GM18873 (cell line): ENCODE data around the gene CD151.

Experiments
- ATAC-seq: cut with Tn5 transposase; IDR thresholded peaks from one replicate; pipeline ENCODE4 v1.9.1; 2021; ENCODE audit warnings: mild to moderate bottlenecking, moderate library complexity, moderate number of reproducible peaks; ENCODE audit not compliant: unreplicated experiment, low FRiP score

CD151 gene

GRCh38 chr11:796565-797295 is 36.0 kb upstream of the CD151 start:
- ATAC-seq = no peak

DNA sequence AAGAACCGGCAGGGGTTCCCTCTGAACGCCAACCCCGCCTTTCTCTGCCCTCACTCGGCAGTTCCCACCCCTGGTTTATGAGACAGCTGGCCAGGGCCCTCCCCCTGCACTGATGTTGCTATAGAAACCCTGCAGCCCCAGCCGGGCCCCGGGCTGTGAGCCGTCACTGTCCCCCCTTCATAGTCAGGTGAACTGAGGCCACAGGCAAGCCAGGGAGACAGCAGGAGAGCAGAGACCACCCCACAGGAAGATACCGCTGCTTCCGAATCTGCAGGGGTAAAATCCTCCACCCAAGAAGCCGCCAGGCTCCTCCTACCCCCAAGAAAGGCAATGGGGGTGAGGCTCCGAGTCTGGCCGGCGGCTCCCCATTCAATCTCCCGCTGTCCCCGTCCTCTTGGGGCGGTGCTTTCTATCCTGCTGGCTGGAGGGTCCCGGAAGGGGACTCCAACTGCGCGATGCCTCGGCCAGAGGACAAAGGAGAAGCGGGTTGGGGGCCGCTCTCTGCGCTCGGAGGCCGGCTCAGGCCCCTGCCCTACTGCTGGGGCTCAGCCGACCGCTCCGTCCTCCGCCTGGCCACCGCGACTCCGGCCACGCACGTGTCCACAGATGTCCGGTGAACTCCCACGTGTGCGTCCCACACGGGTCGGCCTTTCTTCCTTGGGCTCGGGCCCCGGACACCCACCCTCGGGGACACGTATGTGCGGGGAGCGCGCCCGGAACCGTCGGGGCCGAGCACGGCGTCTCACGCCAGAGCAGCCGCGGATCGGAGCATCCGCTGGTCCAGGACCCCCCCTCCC is 35.3 kb upstream of the CD151 start:
- ATAC-seq = peak; percentile 31

GRCh38 chr11:798093-798713 is 34.5 kb upstream of the CD151 start, which contains the start of gene SLC25A22:
Gene SLC25A22, minus strand, starts transcription at chr11:798281. Its CDS starts 3,275 bp downstream, at chr11:795006.
- peak; percentile 43 for ATAC-seq

DNA sequence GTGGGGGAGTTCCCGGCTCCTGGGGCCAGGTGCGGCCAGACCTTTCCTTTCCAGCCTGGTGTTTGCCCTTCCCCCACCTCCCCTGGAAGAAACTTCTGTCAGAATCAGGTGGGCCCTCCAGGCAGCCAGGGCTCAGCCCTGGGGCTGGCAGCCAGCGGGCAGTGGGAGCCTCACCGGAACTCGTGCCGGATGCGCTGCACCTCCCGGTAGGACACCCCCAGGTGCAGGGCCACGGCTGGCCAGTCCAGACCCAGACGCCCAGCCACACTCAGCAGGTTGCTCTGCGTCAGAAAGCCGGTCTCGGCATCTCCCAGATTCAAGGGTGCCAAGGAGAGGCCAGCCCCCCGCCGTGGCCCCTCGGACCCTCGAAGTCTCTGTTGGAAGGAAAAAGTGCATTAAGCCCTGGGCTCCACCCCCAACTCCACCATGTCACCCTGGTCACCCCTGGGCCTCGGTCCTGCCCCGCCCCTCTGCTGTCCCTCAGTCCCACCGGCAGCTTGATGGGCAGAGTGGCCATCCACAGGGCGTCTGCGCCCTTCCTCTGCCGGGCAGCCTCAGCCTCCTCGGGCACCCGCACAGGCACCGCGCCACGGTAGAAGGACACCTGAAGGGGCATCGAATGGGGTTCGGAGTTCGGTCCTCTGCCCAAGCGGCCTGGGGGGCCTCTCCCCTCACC is 33.0 kb upstream of the CD151 start:
- no peak for ATAC-seq

DNA sequence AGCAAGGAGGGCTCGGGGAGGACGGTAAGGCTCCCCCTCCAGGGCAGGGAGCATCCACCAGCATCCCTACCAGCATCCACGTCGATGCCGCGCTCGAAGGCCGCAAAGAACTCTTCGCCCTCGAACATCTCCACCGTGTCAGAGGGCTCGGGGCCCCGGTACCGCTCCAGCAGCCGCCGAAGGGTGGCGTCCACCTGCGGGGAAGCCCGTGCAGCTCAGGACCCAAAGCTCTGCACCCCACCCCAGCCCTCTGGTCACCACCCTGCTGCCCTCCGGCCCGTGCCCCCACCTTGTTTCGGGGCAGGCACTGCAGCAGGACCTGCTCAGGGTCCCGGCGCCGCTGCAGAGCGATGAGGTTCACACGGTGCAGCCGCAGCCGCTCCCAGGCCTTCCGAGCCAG is 32.3 kb upstream of the CD151 start:
- ATAC-seq = no peak

DNA sequence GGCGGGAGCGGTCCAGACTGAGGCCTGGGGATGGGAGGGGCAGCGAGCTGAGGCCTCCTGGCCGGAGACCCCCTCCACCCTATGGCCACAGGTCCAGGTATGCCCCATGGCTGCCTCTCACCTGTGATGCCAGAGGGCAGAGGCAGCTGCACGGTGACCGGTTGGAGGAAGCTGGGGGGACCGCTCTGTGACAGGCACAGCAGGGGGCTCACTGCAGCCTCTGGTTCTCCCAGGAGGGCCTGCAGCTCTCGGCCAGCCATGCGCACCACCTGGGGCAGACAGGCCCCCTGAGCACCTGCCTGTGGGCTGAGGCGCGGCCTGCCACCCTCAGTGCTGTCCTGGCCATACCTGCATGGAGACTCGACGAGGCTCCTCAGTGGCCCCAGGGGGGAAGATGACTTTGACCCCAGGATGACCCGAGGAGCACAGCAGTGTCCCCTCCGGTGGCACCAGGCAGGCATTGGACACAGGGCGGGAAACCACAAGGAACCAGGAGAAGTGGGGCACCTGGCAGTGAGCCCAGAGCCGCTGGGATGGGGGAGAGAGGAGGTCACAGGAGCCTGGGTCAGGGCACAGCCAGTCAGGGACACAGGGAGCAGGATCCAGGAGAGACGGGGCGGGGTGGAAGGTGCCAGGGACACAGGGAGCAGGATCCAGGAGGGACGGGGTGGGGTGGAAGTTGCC is 31.5 kb upstream of the CD151 start:
- ATAC-seq = no peak

DNA sequence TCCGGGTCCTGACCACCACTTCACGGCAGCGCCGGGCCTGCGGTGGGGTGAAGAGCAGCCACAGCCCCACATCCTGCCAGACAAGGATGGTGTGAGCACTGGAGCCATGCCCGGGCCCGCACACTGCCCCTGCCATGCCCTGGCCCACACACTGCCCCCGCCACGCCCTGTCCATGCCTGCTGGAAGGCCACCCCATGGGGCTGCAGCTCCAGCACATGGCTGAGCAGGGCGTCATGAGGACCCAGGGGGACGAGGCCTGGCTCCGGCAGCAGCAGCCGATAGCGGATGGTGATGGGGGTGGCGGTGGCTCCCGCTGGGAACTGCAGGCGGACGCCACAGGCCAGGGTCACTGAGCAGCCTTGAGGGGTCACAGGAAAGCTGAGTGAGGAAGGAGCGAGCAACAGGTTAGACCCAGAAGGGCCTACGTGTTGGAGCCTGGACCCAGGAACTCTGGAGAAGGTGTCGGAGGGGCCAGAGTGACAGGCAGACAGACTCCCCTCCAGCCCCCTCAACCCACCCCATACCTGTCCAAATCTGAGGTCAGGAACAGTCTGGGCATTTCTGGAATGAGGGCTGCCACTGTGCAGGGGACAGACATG is 30.6 kb upstream of the CD151 start:
- no peak for ATAC-seq

GRCh38 chr11:802693-803466 is 29.9 kb upstream of the CD151 start:
- ATAC-seq = no peak

DNA sequence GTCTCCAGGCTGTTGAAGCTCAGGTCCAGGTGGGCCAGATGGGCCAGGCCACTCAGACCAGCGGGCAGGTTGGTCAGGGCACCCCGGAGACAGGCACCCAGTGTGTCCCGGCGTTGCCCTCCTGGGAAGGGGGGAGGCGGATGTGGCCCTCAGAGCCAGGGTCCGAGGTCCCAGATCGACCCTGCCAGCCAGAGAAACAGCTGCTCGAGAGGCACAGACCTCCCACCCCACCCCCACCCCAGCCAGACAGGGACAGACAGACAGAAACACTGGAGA is 29.3 kb upstream of the CD151 start:
- ATAC-seq = no peak

DNA sequence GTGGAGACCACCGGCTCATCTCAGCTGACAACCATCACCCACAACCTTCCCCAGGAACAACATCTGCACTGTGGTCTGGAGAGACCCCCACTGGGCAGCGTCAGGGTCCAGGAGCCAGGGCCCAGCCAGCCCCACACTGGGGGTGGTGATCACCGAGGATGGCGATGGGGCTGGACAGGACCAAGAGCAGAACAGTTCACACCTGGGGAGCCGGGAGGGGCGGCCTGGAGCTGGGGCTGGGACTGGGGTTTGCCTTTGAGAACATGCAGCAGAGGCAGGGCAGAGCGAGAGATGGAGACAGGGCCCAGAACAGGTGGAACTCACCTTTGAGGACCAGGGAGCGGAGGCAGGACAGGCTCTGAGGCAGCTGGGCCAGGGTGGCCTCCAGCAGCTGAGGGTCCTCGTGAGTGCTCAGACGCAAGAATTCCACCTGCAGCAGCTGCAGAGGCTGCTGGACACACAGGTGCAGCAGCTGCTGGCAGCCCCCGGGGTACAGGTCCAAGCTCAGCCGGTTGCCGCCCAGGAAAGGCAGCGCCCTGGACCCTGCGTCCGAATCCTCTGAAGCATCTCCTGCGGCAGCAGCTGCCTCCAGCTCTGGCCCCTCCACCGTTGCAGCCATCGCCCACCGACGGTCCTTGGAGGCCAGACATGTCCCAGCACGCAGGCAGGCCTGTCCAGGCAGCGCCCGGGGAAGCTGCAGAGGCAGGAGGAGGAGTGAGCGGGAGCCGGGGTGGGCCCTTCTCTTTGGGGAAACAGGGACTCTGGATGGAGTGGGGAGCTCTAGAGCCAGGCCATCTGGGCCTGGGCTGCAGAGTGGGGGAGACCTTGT is 28.8 kb upstream of the CD151 start:
- no peak for ATAC-seq

DNA sequence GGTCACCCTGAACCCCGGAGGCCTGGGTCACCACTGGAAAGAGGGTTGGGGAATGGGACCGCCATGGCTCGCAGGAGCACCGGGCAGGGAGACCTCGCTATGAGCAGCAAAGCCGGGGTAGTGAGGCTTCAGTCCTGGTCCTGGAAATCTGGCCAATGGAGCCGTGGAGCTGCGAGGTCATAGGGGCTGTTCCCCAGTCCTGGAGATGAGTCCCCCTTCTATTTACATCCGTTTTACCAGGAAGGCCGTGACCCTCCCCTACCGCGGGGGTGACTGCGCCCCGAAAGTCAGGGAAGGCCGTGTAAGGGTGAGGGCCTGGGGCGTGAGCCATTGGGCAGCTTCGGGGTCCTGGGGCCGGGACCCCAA is 28.2 kb upstream of the CD151 start:
- no peak for ATAC-seq

DNA sequence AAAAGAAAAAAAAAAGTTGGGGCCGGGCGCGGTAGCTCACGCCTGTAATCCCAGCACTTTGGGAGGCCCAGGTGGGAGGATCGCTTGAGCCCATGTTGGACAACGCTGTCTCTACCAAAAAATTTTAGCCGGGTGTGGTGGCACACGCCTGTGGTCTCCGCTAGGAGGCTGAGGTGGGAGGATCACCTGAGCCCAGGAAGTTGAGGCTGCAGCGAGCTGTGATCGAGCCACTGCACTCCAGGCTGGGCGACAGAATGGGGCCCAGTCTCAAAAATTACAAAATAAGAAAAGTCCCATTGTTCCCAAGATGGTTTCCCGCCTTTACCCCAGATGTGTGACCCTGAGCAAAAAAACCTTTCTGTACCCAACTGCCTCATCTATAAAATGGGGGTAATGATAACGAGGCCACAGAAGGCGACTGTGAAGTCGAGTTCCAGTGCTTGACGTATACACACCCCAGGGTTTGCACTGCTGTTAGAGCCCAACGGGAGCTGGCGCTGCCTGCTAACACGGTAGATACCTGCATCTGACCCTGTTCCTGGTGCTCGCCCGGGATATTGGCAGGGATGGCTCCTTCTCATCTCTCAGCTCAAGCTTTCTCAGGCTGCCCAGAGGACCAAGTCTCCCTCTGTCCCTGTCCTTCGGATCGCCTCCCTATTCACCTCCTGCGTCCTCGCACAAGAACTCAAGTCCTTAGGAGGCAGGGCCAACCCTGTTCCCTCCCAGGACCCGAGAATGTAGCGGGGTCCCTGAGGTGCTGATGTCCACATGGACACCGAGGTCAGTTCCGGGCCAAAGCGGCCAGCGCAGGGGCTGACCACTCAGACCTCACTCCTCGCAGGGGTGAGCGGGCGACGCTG is 24.1 kb upstream of the CD151 start:
- ATAC-seq = no peak

DNA sequence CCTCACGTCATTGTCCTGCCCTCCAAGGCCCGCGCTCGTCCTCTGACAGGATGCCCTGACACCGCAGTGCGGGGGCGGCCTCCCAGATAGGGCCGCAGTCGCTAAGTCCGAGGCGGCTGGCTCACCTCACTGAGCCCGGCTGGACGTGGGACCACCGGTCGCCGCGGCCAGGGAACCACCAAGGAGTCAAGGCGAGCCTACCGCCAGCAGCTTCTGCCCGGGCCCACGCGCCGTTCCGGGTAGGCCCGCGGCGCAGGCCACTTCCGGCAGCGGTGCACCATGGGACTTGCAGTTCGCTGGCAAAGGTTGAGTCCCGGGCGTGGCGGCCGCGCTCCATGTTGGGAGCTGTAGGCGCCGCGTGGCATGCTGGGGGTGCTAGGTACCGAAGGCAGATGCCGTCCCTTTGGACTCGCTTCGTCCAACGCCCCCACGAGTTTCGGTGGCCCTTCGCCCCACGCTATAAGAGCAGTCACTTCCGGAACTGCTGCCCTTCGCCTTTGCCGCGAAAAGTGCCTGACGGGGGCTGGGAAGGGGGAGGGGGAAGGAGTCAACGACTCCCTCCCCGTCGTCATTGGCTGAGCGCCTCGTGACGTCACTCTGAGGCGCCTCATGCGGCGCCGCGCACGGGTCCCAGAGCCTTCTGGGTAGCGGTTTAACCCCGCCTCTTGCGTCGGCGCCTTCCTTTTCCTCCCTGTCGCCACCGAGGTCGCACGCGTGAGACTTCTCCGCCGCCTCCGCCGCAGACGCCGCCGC is 23.3 kb upstream of the CD151 start, which contains the start of gene RPLP2:
TSS of gene RPLP2 (plus strand) at position 681 of the 753 bp plus-strand sequence. CDS start 268 bp downstream, outside the sequence.
- peak; percentile 72 for ATAC-seq

- no peak for ATAC-seq
Observed at GRCh38 chr11:810040-810567, 22.6 kb upstream of the CD151 start.

- ATAC-seq = no peak
Observed at GRCh38 chr11:811446-812245, 21.1 kb upstream of the CD151 start.

- ATAC-seq = no peak
Observed at GRCh38 chr11:812390-812789, 20.4 kb upstream of the CD151 start.
